Mesothelial cell of epicardium (in vitro differentiated cells): ENCODE measurements around the gene IFI16. TPM values are rescaled to one million over a fixed set of nuclear protein-coding genes. Genes with fewer than 3 reads are reported as not detected.
"Not testable (repeated sequence)": the region's sequence is repeated elsewhere in the genome, so short reads cannot be mapped to it uniquely, and the experiment has no call there.

Source experiments
- DNase-seq, 2 experiments: peaks; one replicate each; pipeline ENCODE4 v3.0.0; 2021; ENCODE audit warnings: low spot score in 2 of 2; ENCODE audit not compliant: unreplicated experiment in 2 of 2
- H3K27ac Mint-ChIP-seq: 2 replicates; pipeline ENCODE4 v1.8.0; 2021; ENCODE audit warnings: mixed read lengths
- H3K27me3 Mint-ChIP-seq: 2 replicates; pipeline ENCODE4 v1.8.0; 2021; ENCODE audit warnings: low read depth, mixed read lengths
- H3K36me3 Mint-ChIP-seq: 2 replicates; pipeline ENCODE4 v1.8.0; 2021; ENCODE audit warnings: mixed read lengths
- H3K4me1 Mint-ChIP-seq: 2 replicates; pipeline ENCODE4 v1.8.0; 2021; ENCODE audit warnings: mixed read lengths
- H3K4me3 Mint-ChIP-seq: 2 replicates; pipeline ENCODE4 v1.8.0; 2021; ENCODE audit warnings: mild to moderate bottlenecking, moderate library complexity, mixed read lengths
- H3K9me3 Mint-ChIP-seq: 2 replicates; pipeline ENCODE4 v1.8.0; 2021; ENCODE audit warnings: mixed read lengths
- total RNA-seq: library from RNA; stranded (reverse); gene quantifications from 3 replicates; pipeline ENCODE4 v1.2.1, GENCODE V29; 2021
- TF ChIP-seq, protein P1 (sequence below): fragments of 200-600 bp; sonication (generic); IDR thresholded peaks from one replicate; pipeline ENCODE4 v1.5.0; 2021; ENCODE audit warnings: antibody characterized with exemption; ENCODE audit not compliant: unreplicated experiment

The IFI16 gene
- total RNA-seq, 1 donor from 2014 or later = 87.3 TPM

DNA sequence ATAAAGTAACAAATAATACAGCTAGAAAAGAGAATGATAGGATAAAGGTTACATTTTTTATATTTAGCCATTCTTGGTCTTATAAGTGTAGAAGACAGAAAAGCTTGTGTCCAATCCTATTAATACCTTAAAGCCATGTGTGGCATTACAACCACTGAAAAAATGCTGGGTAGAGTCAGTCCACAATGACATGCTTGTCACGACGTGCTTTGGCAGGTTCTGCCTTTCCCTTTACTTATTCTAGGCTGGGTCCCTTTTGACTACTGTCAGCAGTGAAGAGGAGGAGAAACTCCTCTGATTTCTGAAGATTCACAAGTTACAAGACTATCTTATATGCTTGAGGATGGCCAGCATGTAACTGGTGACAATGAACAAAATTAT is 81.5 kb downstream of the IFI16 start:
- no peak overlapping the region for H3K27ac Mint-ChIP-seq
- H3K4me1 Mint-ChIP-seq = no peaks in the 10 kb centered on the region
- no peak for DNase-seq
- no peaks in the 10 kb centered on the region for H3K36me3 Mint-ChIP-seq
- no peaks in the 10 kb centered on the region for H3K9me3 Mint-ChIP-seq
- peaks cover 1% of the 10 kb centered on the region for H3K27me3 Mint-ChIP-seq
- no peak overlapping the region for H3K4me3 Mint-ChIP-seq
- TF ChIP-seq, protein P1, sequence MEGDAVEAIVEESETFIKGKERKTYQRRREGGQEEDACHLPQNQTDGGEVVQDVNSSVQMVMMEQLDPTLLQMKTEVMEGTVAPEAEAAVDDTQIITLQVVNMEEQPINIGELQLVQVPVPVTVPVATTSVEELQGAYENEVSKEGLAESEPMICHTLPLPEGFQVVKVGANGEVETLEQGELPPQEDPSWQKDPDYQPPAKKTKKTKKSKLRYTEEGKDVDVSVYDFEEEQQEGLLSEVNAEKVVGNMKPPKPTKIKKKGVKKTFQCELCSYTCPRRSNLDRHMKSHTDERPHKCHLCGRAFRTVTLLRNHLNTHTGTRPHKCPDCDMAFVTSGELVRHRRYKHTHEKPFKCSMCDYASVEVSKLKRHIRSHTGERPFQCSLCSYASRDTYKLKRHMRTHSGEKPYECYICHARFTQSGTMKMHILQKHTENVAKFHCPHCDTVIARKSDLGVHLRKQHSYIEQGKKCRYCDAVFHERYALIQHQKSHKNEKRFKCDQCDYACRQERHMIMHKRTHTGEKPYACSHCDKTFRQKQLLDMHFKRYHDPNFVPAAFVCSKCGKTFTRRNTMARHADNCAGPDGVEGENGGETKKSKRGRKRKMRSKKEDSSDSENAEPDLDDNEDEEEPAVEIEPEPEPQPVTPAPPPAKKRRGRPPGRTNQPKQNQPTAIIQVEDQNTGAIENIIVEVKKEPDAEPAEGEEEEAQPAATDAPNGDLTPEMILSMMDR = no peak

GRCh38 chr1:159091607-159092031 is 81.9 kb downstream of the IFI16 start:
- no peaks in the 10 kb centered on the region for H3K36me3 Mint-ChIP-seq
- DNase-seq = no peak

GRCh38 chr1:159092036-159092760 is 82.5 kb downstream of the IFI16 start:
- H3K9me3 Mint-ChIP-seq = no peaks in the 10 kb centered on the region
- no peak for DNase-seq
- H3K36me3 Mint-ChIP-seq = no peaks in the 10 kb centered on the region
- H3K27ac Mint-ChIP-seq = no peak overlapping the region
- TF ChIP-seq, protein P1 = no peak
- peaks cover 2% of the 10 kb centered on the region for H3K27me3 Mint-ChIP-seq
- H3K4me1 Mint-ChIP-seq = no peaks in the 10 kb centered on the region
- no peak overlapping the region for H3K4me3 Mint-ChIP-seq

More at GRCh38 chr1:159091607-159092031, 81.9 kb downstream of the IFI16 start:
- Mint-ChIP-seq H3K4me1 (no peaks in the 10 kb centered on the region), H3K4me3 (no peak overlapping the region), H3K27ac (no peak overlapping the region), H3K9me3 (no peaks in the 10 kb centered on the region), H3K27me3 (peaks cover 1% of the 10 kb centered on the region)
- TF ChIP-seq, protein P1 = no peak

DNA sequence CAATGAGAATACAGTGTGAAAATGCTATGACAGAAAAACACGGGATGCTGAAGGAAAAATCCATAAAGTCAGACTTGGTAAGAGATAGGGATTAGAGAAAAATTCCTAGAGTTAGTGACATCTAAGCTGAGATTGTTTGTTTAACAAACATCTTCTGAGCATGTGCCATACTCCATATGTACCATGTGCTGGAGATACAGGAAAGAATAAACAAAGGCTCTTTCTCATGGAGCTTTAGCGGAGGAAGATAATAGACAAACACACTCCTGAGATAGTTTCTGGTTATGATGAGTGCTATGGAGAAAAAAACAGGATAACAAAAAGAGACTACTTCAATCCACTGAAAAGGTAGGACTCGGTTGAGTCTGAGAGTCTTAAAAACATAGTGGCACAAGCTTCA is 88.9 kb downstream of the IFI16 start:
- no peak overlapping the region for H3K27ac Mint-ChIP-seq
- H3K36me3 Mint-ChIP-seq = no peaks in the 10 kb centered on the region
- no peaks in the 10 kb centered on the region for H3K4me1 Mint-ChIP-seq
- H3K4me3 Mint-ChIP-seq = no peak overlapping the region
- TF ChIP-seq, protein P1 = no peak
- peaks cover 22% of the 10 kb centered on the region for H3K27me3 Mint-ChIP-seq
- DNase-seq = no peak
- no peaks in the 10 kb centered on the region for H3K9me3 Mint-ChIP-seq

DNA sequence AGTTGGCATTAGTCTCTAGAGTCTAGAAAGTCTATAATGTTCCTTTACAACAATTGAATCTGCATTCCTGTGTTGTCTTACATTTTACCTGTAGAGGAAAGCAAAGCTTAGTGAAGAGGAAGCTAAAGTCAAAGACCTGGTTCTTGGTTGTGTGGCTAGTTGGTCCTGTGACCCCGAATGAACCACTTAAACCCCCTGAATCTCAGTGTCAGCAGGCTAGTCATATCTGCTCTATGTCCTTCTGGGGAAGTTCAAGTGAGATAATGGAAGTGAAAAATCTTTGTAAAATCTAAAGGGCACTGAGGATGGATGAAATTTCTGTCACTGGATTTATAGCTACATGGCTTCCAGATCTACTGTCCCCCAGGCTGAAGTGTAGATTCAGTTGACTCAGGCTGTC is 90.9 kb downstream of the IFI16 start:
- Mint-ChIP-seq H3K9me3 (no peaks in the 10 kb centered on the region), H3K4me3 (no peak overlapping the region), H3K27ac (no peak overlapping the region), H3K27me3 (peaks cover 22% of the 10 kb centered on the region), H3K36me3 (no peaks in the 10 kb centered on the region), H3K4me1 (no peaks in the 10 kb centered on the region)
- DNase-seq = no peak
- TF ChIP-seq, protein P1 = no peak

GRCh38 chr1:159103021-159103420 is 93.3 kb downstream of the IFI16 start:
- not testable (repeated sequence) for H3K27ac Mint-ChIP-seq, H3K36me3 Mint-ChIP-seq, H3K4me3 Mint-ChIP-seq, H3K9me3 Mint-ChIP-seq, H3K4me1 Mint-ChIP-seq, DNase-seq
- peaks cover 17% of the 10 kb centered on the region for H3K27me3 Mint-ChIP-seq

Other genes starting within 250 kb of the IFI16 start
- not detected in 3 replicates for gene OR6N1, start 237.7 kb upstream of the IFI16 start, total RNA-seq
- not detected in 3 replicates for gene OR6N2, start 228.7 kb upstream of the IFI16 start, total RNA-seq
- not detected in 3 replicates for gene MNDA, start 178.6 kb upstream of the IFI16 start, total RNA-seq
- 0.13 TPM in 1 of 3 replicates, not detected in the others for gene PYHIN1, start 78.4 kb upstream of the IFI16 start, total RNA-seq
- 0.27 to 0.96 TPM (median 0.61 TPM) in 3 replicates for gene AIM2, start 66.9 kb downstream of the IFI16 start, total RNA-seq
- gene CADM3, start 161.7 kb downstream of the IFI16 start, total RNA-seq = 2.9 to 3.2 TPM (median 3.1 TPM) in 3 replicates
- gene ACKR1, start 195.0 kb downstream of the IFI16 start, total RNA-seq = 0.34 to 0.53 TPM (median 0.38 TPM) in 3 replicates